Measurements from ENCODE around the gene CHAD. TPM values are rescaled to one million over a fixed set of nuclear protein-coding genes. Genes with fewer than 3 reads are reported as not detected.

The CHAD gene
- total RNA-seq, 1 experiment from 2014 or later: not detected

GRCh38 chr17:50464121-50464520, 4.6 kb downstream of the CHAD start:
- ChIA-PET POLR2A (no interaction called here), CTCF (interaction anchor here (0.7 kb wide), 1 partner anchor 11 kb away, joined by 3 read pairs; no protein-coding TSS in a partner anchor)
- Histone ChIP-seq H3K36me3 (ENCODE audit: control insufficient read depth, insufficient read depth, low read length) (no peaks in the 10 kb centered on the region), H3K9me3 (ENCODE audit: control insufficient read depth, insufficient read depth, low read depth, low read length) (no peaks in the 10 kb centered on the region), H3K27me3 (ENCODE audit: control insufficient read depth, insufficient read depth, low read length) (no peaks in the 10 kb centered on the region), H3K4me3 (ENCODE audit: low read depth in 2 of 2, low read length in 2 of 2) (no peak overlapping the region), H3K27ac (ENCODE audit: low read length) (no peak overlapping the region), H3K4me1 (ENCODE audit: control insufficient read depth, insufficient read depth, low read length) (no peaks in the 10 kb centered on the region)
- in situ Hi-C loops (cut with HindIII; ENCODE audit: low pct_unique_long_range_greater_than_20kb, low sequenced_read_pairs) (no loop called here), intact Hi-C loops (cut with micrococcal nuclease; ENCODE audit: unreplicated experiment) (no loop called here)
- TF ChIP-seq POLR2AphosphoS5 (IDR thresholded peaks at IDR 0.05; ENCODE audit: low read depth, low read length): no peak
- no peak for TF ChIP-seq CTCF (IDR thresholded peaks at IDR 0.05)
- TF ChIP-seq TCF7L2 (IDR thresholded peaks at IDR 0.05; ENCODE audit: low read depth, low read length): no peak
- no peak for TF ChIP-seq SIN3A (IDR thresholded peaks at IDR 0.05; ENCODE audit: borderline replicate concordance, insufficient read depth, low read depth, low read length)
- no peak for TF ChIP-seq REST (IDR thresholded peaks at IDR 0.05; ENCODE audit: insufficient read depth in 1 of 2, low read depth in 2 of 2, low read length in 1 of 2)
- no peak for DNase-seq (ENCODE audit: low read depth, low spot score)
- BruUV-seq (replicated peaks): no TSS peak
- ATAC-seq: no peak

GRCh38 chr17:50462446-50462845, 6.2 kb downstream of the CHAD start:
- in situ Hi-C loops (cut with HindIII; ENCODE audit: low pct_unique_long_range_greater_than_20kb, low sequenced_read_pairs) (no loop called here), intact Hi-C loops (cut with micrococcal nuclease; ENCODE audit: unreplicated experiment) (no loop called here)
- Histone ChIP-seq H3K4me1 (ENCODE audit: control insufficient read depth, insufficient read depth, low read length) (no peaks in the 10 kb centered on the region), H3K27ac (ENCODE audit: low read length) (no peak overlapping the region), H3K27me3 (ENCODE audit: control insufficient read depth, insufficient read depth, low read length) (no peaks in the 10 kb centered on the region), H3K36me3 (ENCODE audit: control insufficient read depth, insufficient read depth, low read length) (no peaks in the 10 kb centered on the region), H3K9me3 (ENCODE audit: control insufficient read depth, insufficient read depth, low read depth, low read length) (no peaks in the 10 kb centered on the region), H3K4me3 (ENCODE audit: low read depth in 2 of 2, low read length in 2 of 2) (no peak overlapping the region)
- DNase-seq (ENCODE audit: low read depth, low spot score) (no peak), ATAC-seq (no peak)
- TF ChIP-seq CTCF (IDR thresholded peaks at IDR 0.05): no peak
- TF ChIP-seq TCF7L2 (IDR thresholded peaks at IDR 0.05; ENCODE audit: low read depth, low read length): no peak
- TF ChIP-seq REST (IDR thresholded peaks at IDR 0.05; ENCODE audit: insufficient read depth in 1 of 2, low read depth in 2 of 2, low read length in 1 of 2): no peak
- TF ChIP-seq POLR2AphosphoS5 (IDR thresholded peaks at IDR 0.05; ENCODE audit: low read depth, low read length): no peak
- no peak for TF ChIP-seq SIN3A (IDR thresholded peaks at IDR 0.05; ENCODE audit: borderline replicate concordance, insufficient read depth, low read depth, low read length)
- ChIA-PET CTCF (interaction anchor here (0.6 kb wide), 1 partner anchor 36 kb away, joined by 4 read pairs; no protein-coding TSS in a partner anchor), POLR2A (no interaction called here)
- no TSS peak for BruUV-seq (replicated peaks)

All from Panc1 (cell line).